K562 (cell line): ENCODE measurements around the gene BBS1. TPM values are rescaled to one million over a fixed set of nuclear protein-coding genes. Genes with fewer than 3 reads are reported as not detected.

Experiments used
- GTF2E2 ChIP-seq: fragments of 200-800 bp; sonication (Bioruptor generic); IDR thresholded peaks from 2 replicates; pipeline ENCODE4 v1.6.1; 2016; ENCODE audit warnings: missing genetic modification characterization, missing compliant biosample characterization
- HMG20A ChIP-seq: fragments of 450-650 bp; formaldehyde crosslinking; conservative IDR thresholded peaks from 2 replicates; pipeline ENCODE4 v1.4.0; 2020; ENCODE audit warnings: mild to moderate bottlenecking, mixed read lengths
- IRF9 ChIP-seq: fragments of 450-650 bp; IDR thresholded peaks from 2 replicates; pipeline ENCODE4 v1.6.1; 2016; ENCODE audit warnings: missing biosample characterization, missing genetic modification characterization
- JUND ChIP-seq, 2 experiments: IDR thresholded peaks; 2 replicates in 1 of 2; 3 replicates in 1 of 2; pipeline ENCODE4 v1.6.1; 2011; ENCODE audit warnings: borderline replicate concordance in 2 of 2, low read depth in 2 of 2, low read length in 2 of 2, improper control_type of control experiment in 1 of 2, missing biosample characterization in 1 of 2, missing genetic modification characterization in 1 of 2, missing genetic modification reagents in 1 of 2
- NR2C1 ChIP-seq, 2 experiments: fragments of 450-650 bp; IDR thresholded peaks; 2 replicates each; pipeline ENCODE4 v1.6.1; 2017; ENCODE audit warnings: mild to moderate bottlenecking in 2 of 2, antibody characterized with exemption in 1 of 2, inconsistent platforms in 1 of 2, missing compliant biosample characterization in 1 of 2, missing genetic modification characterization in 1 of 2
- PATZ1 ChIP-seq: fragments of 250-450 bp; sonication (Bioruptor Pico); IDR thresholded peaks from 2 replicates; pipeline ENCODE4 v1.5.0; 2020; ENCODE audit warnings: mild to moderate bottlenecking, borderline replicate concordance
- PTRF ChIP-seq: fragments of 450-650 bp; IDR thresholded peaks from 2 replicates; pipeline ENCODE4 v1.6.1; 2016; ENCODE audit warnings: mild to moderate bottlenecking, missing genetic modification characterization, missing compliant biosample characterization
- PTTG1 ChIP-seq: fragments of 450-650 bp; IDR thresholded peaks from 2 replicates; pipeline ENCODE4 v1.6.1; 2016; ENCODE audit warnings: low read depth, mild to moderate bottlenecking, missing genetic modification characterization, missing compliant biosample characterization
- RCOR1 ChIP-seq, 2 experiments: IDR thresholded peaks; 2 replicates each; pipeline ENCODE4 v1.6.1; 2012; ENCODE audit warnings: low read depth in 2 of 2, low read length in 2 of 2, borderline replicate concordance in 1 of 2, improper control_type of control experiment in 1 of 2
- SAP30 ChIP-seq: fragments of 200-600 bp; sonication (generic); IDR thresholded peaks from 2 replicates; pipeline ENCODE4 v1.6.1; 2012; ENCODE audit warnings: borderline replicate concordance, low read depth, mild to moderate bottlenecking, moderate library complexity, low read length, control low read depth, inconsistent platforms; ENCODE audit not compliant: insufficient read depth, poor library complexity, severe bottlenecking
- TFAM ChIP-seq: fragments of 250-450 bp; sonication (Bioruptor Pico); conservative IDR thresholded peaks from 2 replicates; pipeline ENCODE4 v1.5.0; 2021; ENCODE audit warnings: mild to moderate bottlenecking, moderate library complexity
- ZBTB33 ChIP-seq: sonication (generic); formaldehyde crosslinking; IDR thresholded peaks from 2 replicates; pipeline ENCODE4 v1.8.1; 2023; ENCODE audit warnings: mild to moderate bottlenecking, missing genetic modification reagents
- ZC3H8 ChIP-seq: fragments of 450-650 bp; IDR thresholded peaks from 2 replicates; pipeline ENCODE4 v1.6.1; 2017
- ZNF316 ChIP-seq: fragments of 450-650 bp; IDR thresholded peaks from 2 replicates; pipeline ENCODE4 v1.6.1; 2016
- ZNF444 ChIP-seq: fragments of 250-450 bp; sonication (Bioruptor Pico); IDR thresholded peaks from 2 replicates; pipeline ENCODE4 v1.4.0; 2020; ENCODE audit warnings: mild to moderate bottlenecking, moderate library complexity
- ZSCAN32 ChIP-seq: fragments of 450-650 bp; formaldehyde crosslinking; IDR thresholded peaks from 2 replicates; pipeline ENCODE4 v1.4.0; 2020; ENCODE audit warnings: mild to moderate bottlenecking, moderate library complexity
- polyA plus RNA-seq, 8 experiments: library from polyadenylated mRNA; depleted of rRNA in 4 of 8; stranded (reverse) in 5 of 8; unstranded in 3 of 8; fragments of >200 nt; fragmentation: Nextera tagmentation in 2 of 8; fragmentation: Illumina TruSeq in 1 of 8; extraction: Ambion mirVana in 2 of 8; extraction: Trizol in 1 of 8; gene quantifications; 2 replicates each; pipeline versions ENCODE4 v1.2.1 to v1.2.3, GENCODE V29; 2011 to 2014; ENCODE audit warnings: inconsistent platforms in 1 of 8, missing spikeins in 1 of 8
- total RNA-seq, 7 experiments: library from RNA; depleted of rRNA in 6 of 7; stranded (reverse); fragments of >200 nt in 6 of 7; fragmentation: Illumina TruSeq in 2 of 7; extraction: Trizol in 2 of 7; gene quantifications; 2 replicates each; pipeline versions ENCODE4 v1.2.1 to v1.2.3, GENCODE V29; 2011 to 2021; ENCODE audit warnings: low replicate concordance in 1 of 7
- TF ChIP-seq, protein P1 (sequence below): sonication (generic); formaldehyde crosslinking; IDR thresholded peaks from 2 replicates; pipeline ENCODE4 v1.9.0; 2022; ENCODE audit warnings: mild to moderate bottlenecking, missing genetic modification reagents
- TF ChIP-seq, protein P2 (sequence below): fragments of 450-650 bp; IDR thresholded peaks from 2 replicates; pipeline ENCODE4 v1.6.1; 2017; ENCODE audit warnings: antibody characterized with exemption

The BBS1 gene
- total and polyA plus RNA-seq, 9 of the 15 experiments (the other 6 are each of a cell fraction or from before 2014, with no cell fraction given) = 9.0 to 19.8 (median 12.1) TPM

- TF ChIP-seq PATZ1 (CRISPR knock-in tag) (no peak), ZNF444 (CRISPR knock-in tag) (no peak), ZSCAN32 (CRISPR knock-in tag) (no peak), IRF9 (tag) (no peak), TFAM (CRISPR knock-in tag) (no peak), ZNF316 (no peak), JUND (IDR thresholded peaks at IDR 0.05; ENCODE audit: borderline replicate concordance, low read depth, low read length) (peak; percentile 18; the same call in 1 of the 2 replicates), JUND (tag; IDR thresholded peaks at IDR 0.05; ENCODE audit: borderline replicate concordance, low read depth, low read length) (no peak; the same call in 1 of the 3 replicates), PTTG1 (no peak), RCOR1 (IDR thresholded peaks at IDR 0.05; ENCODE audit: borderline replicate concordance in 1 of 2, low read depth in 2 of 2, low read length in 2 of 2) (peak in 1 of 2 experiments; percentile 91; a peak in 3 of 4 replicates), NR2C1 (IDR thresholded peaks at IDR 0.05) (no peak), NR2C1 (tag; IDR thresholded peaks at IDR 0.05) (peak; percentile 36; the same call in 1 of the 2 replicates), PTRF (no peak), HMG20A (CRISPR knock-in tag) (no peak), ZBTB33 (no peak), GTF2E2 (tag) (peak; percentile 90; the same call in 1 of the 2 replicates), SAP30 (peak; percentile 87), ZC3H8 (no peak)
- TF ChIP-seq, protein P1, sequence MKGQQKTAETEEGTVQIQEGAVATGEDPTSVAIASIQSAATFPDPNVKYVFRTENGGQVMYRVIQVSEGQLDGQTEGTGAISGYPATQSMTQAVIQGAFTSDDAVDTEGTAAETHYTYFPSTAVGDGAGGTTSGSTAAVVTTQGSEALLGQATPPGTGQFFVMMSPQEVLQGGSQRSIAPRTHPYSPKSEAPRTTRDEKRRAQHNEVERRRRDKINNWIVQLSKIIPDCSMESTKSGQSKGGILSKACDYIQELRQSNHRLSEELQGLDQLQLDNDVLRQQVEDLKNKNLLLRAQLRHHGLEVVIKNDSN (CRISPR knock-in tag) = no peak; the same call in 1 of the 2 replicates
- TF ChIP-seq, protein P2, sequence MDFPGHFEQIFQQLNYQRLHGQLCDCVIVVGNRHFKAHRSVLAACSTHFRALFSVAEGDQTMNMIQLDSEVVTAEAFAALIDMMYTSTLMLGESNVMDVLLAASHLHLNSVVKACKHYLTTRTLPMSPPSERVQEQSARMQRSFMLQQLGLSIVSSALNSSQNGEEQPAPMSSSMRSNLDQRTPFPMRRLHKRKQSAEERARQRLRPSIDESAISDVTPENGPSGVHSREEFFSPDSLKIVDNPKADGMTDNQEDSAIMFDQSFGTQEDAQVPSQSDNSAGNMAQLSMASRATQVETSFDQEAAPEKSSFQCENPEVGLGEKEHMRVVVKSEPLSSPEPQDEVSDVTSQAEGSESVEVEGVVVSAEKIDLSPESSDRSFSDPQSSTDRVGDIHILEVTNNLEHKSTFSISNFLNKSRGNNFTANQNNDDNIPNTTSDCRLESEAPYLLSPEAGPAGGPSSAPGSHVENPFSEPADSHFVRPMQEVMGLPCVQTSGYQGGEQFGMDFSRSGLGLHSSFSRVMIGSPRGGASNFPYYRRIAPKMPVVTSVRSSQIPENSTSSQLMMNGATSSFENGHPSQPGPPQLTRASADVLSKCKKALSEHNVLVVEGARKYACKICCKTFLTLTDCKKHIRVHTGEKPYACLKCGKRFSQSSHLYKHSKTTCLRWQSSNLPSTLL = no peak
Measured at GRCh38 chr11:66480117-66480938, 30.1 kb upstream of the BBS1 start, which contains the start of gene DPP3 (continued).
